Mucosa of stomach (tissue), 1 donor: ENCODE results near the gene HVCN1.

Source experiments
- H3K27me3 ChIP-seq: one replicate; pipeline ENCODE4 v1.7.0; 2013; ENCODE audit warnings: mild to moderate bottlenecking, low read length; ENCODE audit not compliant: control insufficient read depth, insufficient read depth
- H3K36me3 ChIP-seq: one replicate; pipeline ENCODE4 v1.7.0; 2013; ENCODE audit warnings: low read length; ENCODE audit not compliant: control insufficient read depth, insufficient read depth
- H3K4me1 ChIP-seq: one replicate; pipeline ENCODE4 v1.7.0; 2013; ENCODE audit warnings: mild to moderate bottlenecking, low read length; ENCODE audit not compliant: control insufficient read depth, insufficient read depth
- H3K4me3 ChIP-seq: one replicate; pipeline ENCODE4 v1.7.0; 2013; ENCODE audit warnings: low read length
- H3K9ac ChIP-seq: one replicate; pipeline ENCODE4 v1.7.0; 2013; ENCODE audit warnings: mild to moderate bottlenecking, low read length, moderate library complexity
- H3K9me3 ChIP-seq: one replicate; pipeline ENCODE4 v1.7.0; 2013; ENCODE audit warnings: mild to moderate bottlenecking, low read length, moderate library complexity; ENCODE audit not compliant: control insufficient read depth
- donor health status: Pancreatic carcinoma.

HVCN1 gene

DNA sequence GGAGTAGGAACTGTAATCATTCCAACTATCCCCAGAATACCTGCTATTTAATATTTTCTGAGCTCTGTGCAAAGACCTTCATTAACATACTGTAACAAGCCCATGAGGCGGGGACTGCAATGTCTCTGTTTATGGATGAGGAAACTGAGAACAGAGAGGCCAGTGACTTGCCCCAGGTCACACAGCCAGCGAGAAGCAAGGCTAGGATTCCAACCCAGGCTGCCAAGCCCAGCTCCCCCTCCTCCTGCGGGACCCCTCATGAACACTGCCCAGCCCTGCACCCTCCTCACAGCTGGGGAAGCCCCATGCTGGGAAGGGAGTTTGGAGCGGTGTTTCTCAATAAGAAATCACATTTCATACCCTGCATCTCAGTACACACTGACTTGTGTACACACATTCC lies 10.9 kb downstream of the HVCN1 start:
- Histone ChIP-seq H3K36me3 (no peaks in the 10 kb centered on the region), H3K9ac (no peak overlapping the region), H3K4me1 (no peaks in the 10 kb centered on the region), H3K27me3 (no peaks in the 10 kb centered on the region), H3K4me3 (no peak overlapping the region), H3K9me3 (no peaks in the 10 kb centered on the region)

DNA sequence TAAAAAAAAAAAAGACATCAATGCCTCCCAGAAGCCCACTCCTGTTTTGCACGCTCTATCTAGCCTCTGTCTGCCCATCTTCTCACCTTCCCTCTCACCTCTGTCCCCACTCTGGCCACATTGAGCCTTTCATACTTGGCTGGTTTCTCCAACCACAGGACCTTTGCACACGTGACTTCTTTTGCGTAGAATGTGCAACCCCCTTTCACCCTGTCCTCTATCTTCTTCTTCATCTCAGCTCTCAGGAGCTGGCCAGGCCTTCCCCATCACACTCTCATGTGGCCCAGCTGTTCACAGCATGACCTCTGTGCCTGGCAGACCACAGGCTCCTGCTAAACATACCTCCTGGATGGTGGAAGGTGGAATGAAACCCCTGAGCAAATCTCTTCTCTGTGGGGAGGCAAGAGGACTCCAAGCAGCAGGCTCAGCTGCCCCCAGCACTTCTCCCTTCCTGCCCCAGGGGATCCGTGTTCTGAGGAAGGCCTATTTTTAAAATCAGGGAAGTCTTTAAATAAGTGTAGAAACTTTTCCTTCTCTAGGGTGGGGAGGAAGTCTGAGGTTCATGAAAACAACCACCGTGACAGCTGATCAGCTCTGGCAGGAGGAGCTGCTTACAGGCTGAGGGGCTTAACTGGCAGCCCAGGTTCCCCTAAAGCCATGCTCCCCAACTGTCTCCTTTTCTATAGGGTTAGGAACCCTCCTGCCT lies 11.6 kb downstream of the HVCN1 start:
- no peaks in the 10 kb centered on the region for H3K4me1 ChIP-seq
- H3K9ac ChIP-seq: no peak overlapping the region
- H3K4me3 ChIP-seq: no peak overlapping the region
- no peaks in the 10 kb centered on the region for H3K36me3 ChIP-seq
- no peaks in the 10 kb centered on the region for H3K27me3 ChIP-seq
- H3K9me3 ChIP-seq: no peaks in the 10 kb centered on the region

- Histone ChIP-seq H3K9ac (no peak overlapping the region), H3K36me3 (no peaks in the 10 kb centered on the region)
These were observed 12.7 kb downstream of the HVCN1 start for GRCh38 chr12:110676171-110676570.

DNA sequence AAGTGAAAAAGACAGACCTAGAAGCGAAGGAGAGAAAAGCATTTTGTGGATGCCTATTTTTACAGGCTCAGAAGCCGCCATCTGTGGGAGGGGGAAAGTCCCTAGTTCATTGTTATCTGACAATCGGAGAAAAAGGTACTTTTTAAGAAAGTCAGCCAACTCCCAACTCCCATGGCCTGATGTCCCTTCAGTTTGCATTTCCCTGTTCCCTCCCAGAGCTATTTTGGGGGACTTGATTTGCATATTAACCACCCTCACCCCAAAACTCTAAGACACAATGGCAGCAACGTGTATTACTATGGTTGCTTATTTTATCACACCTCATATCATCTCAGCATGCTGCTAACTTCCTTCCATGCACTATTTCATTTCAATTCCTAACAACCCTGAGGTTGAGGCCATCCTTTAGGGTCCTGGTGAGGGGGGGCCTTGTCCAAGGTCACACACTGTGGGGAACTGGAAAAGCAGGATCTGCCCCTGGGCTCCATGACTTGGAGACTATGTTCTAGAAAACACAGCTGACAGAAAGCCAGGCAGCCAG lies 18.7 kb downstream of the HVCN1 start:
- no peak overlapping the region for H3K9ac ChIP-seq
- H3K4me1 ChIP-seq: no peaks in the 10 kb centered on the region

More at GRCh38 chr12:110676171-110676570, 12.7 kb downstream of the HVCN1 start:
- no peaks in the 10 kb centered on the region for H3K4me1 ChIP-seq
- no peaks in the 10 kb centered on the region for H3K9me3 ChIP-seq
- no peak overlapping the region for H3K4me3 ChIP-seq
- H3K27me3 ChIP-seq: no peaks in the 10 kb centered on the region

GRCh38 chr12:110669193-110669502 lies 19.8 kb downstream of the HVCN1 start:
- Histone ChIP-seq H3K27me3 (no peaks in the 10 kb centered on the region), H3K9ac (no peak overlapping the region), H3K4me3 (no peak overlapping the region), H3K9me3 (no peaks in the 10 kb centered on the region), H3K4me1 (no peaks in the 10 kb centered on the region), H3K36me3 (no peaks in the 10 kb centered on the region)

More for the DNA sequence above, 18.7 kb downstream of the HVCN1 start:
- H3K4me3 ChIP-seq: no peak overlapping the region
- no peaks in the 10 kb centered on the region for H3K27me3 ChIP-seq
- H3K36me3 ChIP-seq: no peaks in the 10 kb centered on the region
- no peaks in the 10 kb centered on the region for H3K9me3 ChIP-seq

DNA sequence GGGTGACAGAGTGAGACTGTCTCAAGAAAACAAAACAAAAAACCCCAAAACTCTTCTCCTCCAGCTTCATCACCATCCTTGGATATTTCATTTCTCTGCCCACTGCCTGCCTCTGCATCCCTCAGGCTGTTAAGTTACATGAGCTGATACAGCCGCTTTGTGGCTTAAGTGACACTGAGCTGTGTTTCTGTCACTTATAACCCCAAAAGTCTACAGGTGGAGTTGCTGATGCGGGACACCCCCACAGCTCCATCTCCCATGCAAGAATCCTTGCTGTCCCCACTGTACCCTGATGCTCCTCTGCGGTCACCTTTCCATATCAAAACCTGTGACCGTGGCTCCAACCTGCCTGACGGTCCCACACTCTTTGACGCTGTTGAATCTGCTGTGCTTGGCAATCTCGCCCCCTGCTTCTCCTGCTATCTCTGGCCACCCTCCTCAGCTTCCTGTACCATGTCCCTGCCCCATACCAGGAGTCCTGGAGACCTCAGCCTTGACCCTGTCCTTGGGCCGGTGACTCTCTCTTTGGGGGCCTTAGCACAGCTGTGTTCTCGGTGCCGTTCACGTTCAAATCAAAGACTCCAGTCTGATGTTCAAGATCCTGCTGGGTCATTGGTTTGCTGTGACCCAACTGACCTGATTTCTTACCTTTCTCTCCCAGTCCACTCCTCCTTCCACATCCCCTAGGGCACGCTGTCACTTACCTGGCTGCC lies 20.3 kb downstream of the HVCN1 start:
- Histone ChIP-seq H3K9ac (no peak overlapping the region), H3K9me3 (no peaks in the 10 kb centered on the region), H3K36me3 (no peaks in the 10 kb centered on the region), H3K4me1 (no peaks in the 10 kb centered on the region), H3K27me3 (no peaks in the 10 kb centered on the region), H3K4me3 (no peak overlapping the region)

DNA sequence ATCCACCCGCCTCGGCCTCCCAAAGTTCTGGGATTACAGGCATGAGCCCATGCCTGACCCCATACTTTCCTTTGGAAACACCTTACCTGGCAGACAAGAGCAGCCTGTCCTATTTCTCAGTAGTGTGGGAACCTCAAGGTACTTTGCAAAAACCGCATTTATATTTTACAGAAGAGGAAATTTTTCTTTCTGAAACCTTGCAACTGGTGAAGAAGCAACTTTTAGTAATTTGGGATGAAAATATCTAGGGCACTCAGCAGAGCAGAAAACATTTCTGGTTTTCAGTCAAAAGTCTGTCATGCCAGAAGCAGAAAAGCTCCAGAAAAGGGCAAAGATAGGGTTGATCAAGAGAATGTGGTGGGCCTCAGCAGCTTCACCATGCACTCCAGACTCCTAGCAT lies 21.2 kb downstream of the HVCN1 start:
- H3K4me1 ChIP-seq: no peaks in the 10 kb centered on the region
- no peaks in the 10 kb centered on the region for H3K27me3 ChIP-seq
- no peak overlapping the region for H3K9ac ChIP-seq
- no peaks in the 10 kb centered on the region for H3K36me3 ChIP-seq
- no peak overlapping the region for H3K4me3 ChIP-seq
- no peaks in the 10 kb centered on the region for H3K9me3 ChIP-seq

DNA sequence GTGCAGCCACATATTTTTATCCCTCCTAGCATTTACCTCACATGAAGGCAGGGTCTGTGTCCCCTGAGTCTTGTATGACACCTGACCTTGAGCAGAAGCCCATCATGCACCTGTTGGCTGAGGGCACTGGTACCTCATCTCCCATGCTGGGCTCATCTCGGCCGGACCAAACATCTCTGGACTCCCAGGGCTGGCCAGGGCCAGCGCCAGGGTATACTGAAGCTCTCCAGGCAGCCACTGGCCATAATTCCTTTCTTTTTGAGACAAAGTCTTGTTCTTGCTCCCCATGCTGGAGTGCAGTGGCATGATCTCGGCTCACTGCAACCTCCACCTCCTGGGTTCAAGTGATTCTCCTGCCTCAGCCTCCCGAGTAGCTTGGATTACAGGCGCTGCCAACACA lies 22.0 kb downstream of the HVCN1 start:
- no peaks in the 10 kb centered on the region for H3K9me3 ChIP-seq
- no peaks in the 10 kb centered on the region for H3K27me3 ChIP-seq
- no peaks in the 10 kb centered on the region for H3K4me1 ChIP-seq
- H3K36me3 ChIP-seq: no peaks in the 10 kb centered on the region
- no peak overlapping the region for H3K4me3 ChIP-seq
- H3K9ac ChIP-seq: no peak overlapping the region

GRCh38 chr12:110661337-110661972 lies 27.5 kb downstream of the HVCN1 start:
- Histone ChIP-seq H3K9me3 (no peaks in the 10 kb centered on the region), H3K9ac (no peak overlapping the region), H3K27me3 (no peaks in the 10 kb centered on the region), H3K4me3 (no peak overlapping the region), H3K36me3 (no peaks in the 10 kb centered on the region), H3K4me1 (no peaks in the 10 kb centered on the region)

DNA sequence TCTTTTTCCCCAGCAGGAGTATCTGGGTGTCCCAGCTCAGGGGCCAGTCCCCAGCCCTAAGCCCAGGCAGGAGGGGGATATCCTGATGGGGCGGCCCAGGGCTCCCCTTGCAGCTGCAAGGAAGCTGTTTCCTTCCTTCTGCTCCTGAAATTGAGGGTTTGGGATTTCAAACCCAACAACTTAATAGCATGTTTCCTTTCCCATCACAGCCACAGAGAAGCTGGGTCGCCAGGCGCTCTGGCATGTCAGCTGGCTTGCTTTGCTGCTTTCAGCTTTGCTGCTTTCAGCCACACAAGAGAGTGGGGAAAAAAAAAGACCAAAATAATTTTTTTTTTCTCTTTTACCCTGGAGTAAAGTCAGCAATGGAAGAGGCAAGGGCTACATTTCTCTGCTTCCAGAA lies 30.0 kb downstream of the HVCN1 start:
- no peaks in the 10 kb centered on the region for H3K36me3 ChIP-seq
- H3K4me3 ChIP-seq: no peak overlapping the region
- H3K27me3 ChIP-seq: no peaks in the 10 kb centered on the region
- no peaks in the 10 kb centered on the region for H3K4me1 ChIP-seq
- H3K9ac ChIP-seq: no peak overlapping the region
- no peaks in the 10 kb centered on the region for H3K9me3 ChIP-seq

- no peaks in the 10 kb centered on the region for H3K4me1 ChIP-seq
- H3K36me3 ChIP-seq: no peaks in the 10 kb centered on the region
- H3K27me3 ChIP-seq: no peaks in the 10 kb centered on the region
- H3K9ac ChIP-seq: no peak overlapping the region
- H3K4me3 ChIP-seq: no peak overlapping the region
- no peaks in the 10 kb centered on the region for H3K9me3 ChIP-seq
These were observed 30.7 kb downstream of the HVCN1 start for GRCh38 chr12:110658242-110658641.

GRCh38 chr12:110657747-110658146 lies 31.2 kb downstream of the HVCN1 start:
- Histone ChIP-seq H3K36me3 (no peaks in the 10 kb centered on the region), H3K4me1 (no peaks in the 10 kb centered on the region), H3K27me3 (no peaks in the 10 kb centered on the region), H3K4me3 (no peak overlapping the region), H3K9ac (no peak overlapping the region), H3K9me3 (no peaks in the 10 kb centered on the region)
